Gastroesophageal sphincter (tissue), 3 donors: Measurements from ENCODE around the gene IRF2BP2.

Source experiments
- POLR2AphosphoS5 ChIP-seq: sonication (generic); formaldehyde crosslinking; IDR thresholded peaks from one replicate; pipeline ENCODE4 v1.6.1; 2017; ENCODE audit warnings: antibody characterized with exemption
- TF ChIP-seq, protein P1 (sequence below), 4 experiments: fragments of 200-600 bp in 2 of 4; fragments of 450-650 bp in 2 of 4; sonication (generic) in 1 of 4; IDR thresholded peaks; one replicate each; pipeline ENCODE4 v1.5.1; 2017 to 2019; ENCODE audit warnings: antibody characterized with exemption in 4 of 4, mild to moderate bottlenecking in 2 of 4, moderate library complexity in 2 of 4

DNA sequence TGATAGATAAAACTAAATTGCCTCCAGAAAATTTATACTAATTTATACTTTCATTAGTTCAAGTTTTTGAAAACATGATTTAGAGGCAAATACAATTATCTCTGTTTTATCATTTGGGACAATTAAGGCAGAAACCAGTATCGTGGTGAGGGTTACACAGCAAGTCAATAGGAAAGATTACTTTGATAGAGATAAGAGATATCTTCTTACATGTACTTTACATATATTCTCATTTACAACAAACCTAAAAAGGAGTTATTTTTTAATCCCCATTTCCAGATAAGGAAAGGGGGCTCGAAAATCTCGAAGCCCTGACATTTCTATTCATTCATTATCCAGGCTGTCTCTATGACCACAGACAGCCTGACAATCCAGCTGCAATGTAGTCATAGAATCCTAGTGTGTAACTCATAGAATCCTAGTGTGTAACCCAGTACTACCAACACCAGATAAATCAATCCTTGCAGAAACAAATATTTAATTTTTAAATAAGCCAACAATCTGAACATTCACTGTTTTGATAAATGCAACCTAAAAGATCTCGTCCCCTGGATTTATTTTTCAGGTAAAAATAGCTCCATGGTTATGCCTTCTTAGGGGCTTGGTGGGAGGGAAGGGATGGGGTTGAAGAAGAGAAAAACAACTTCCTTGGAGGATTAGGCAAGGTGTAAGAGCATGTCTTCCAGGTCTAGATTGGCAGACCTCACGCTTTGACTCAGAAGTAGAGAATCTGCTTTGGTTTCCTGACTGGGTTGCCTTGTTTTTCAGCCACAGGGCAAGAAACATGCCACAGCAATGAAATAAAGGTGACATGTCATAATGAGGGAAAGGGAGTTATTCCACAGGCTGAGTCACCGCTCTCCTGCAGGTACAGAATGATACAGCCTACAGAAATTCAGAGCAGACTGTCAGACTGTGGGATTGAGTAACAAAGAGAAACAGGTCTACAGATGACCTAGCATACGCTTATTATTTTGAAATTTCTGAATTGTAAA lies 45.6 kb downstream of the IRF2BP2 start:
- peak; percentile 51 for TF ChIP-seq POLR2AphosphoS5
- TF ChIP-seq, protein P1, sequence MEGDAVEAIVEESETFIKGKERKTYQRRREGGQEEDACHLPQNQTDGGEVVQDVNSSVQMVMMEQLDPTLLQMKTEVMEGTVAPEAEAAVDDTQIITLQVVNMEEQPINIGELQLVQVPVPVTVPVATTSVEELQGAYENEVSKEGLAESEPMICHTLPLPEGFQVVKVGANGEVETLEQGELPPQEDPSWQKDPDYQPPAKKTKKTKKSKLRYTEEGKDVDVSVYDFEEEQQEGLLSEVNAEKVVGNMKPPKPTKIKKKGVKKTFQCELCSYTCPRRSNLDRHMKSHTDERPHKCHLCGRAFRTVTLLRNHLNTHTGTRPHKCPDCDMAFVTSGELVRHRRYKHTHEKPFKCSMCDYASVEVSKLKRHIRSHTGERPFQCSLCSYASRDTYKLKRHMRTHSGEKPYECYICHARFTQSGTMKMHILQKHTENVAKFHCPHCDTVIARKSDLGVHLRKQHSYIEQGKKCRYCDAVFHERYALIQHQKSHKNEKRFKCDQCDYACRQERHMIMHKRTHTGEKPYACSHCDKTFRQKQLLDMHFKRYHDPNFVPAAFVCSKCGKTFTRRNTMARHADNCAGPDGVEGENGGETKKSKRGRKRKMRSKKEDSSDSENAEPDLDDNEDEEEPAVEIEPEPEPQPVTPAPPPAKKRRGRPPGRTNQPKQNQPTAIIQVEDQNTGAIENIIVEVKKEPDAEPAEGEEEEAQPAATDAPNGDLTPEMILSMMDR (IDR thresholded peaks at IDR 0.05) = no peak
